IPS-18c (cell line): Measurements from ENCODE around the gene FRAS1.

Experiments
- H3K4me3 ChIP-seq: 2 replicates; pipeline ENCODE4 v1.7.0; 2013; ENCODE audit warnings: low read depth, mild to moderate bottlenecking, low read length, moderate library complexity; ENCODE audit not compliant: insufficient read depth
- H3K9me3 ChIP-seq: one replicate; pipeline ENCODE4 v1.6.1; 2013; ENCODE audit warnings: mild to moderate bottlenecking, low read length, moderate library complexity; ENCODE audit not compliant: control insufficient read depth, insufficient read depth

FRAS1 gene

GRCh38 chr4:78556665-78557064 lies 499.5 kb downstream of the FRAS1 start:
- no peak overlapping the region for H3K4me3 ChIP-seq

DNA sequence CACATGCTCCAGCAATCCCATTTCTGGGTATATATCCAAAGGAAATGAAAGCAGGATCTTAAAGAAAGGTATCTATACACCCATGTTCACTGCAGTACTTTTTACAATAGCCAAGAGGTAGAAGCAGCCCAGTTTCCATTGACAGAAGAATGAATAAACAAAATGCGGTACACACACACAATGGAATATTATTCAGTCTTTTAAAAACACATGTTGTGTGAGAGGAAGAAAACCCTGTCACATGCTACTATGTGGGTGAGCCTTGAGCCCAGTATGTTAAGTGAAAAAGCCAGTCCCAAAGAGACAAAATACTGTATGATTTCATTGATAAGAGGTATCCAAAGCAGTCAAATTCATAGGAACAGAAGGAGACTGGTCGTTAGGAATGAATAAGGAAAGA lies 500.7 kb downstream of the FRAS1 start:
- H3K9me3 ChIP-seq: no peaks in the 10 kb centered on the region
- no peak overlapping the region for H3K4me3 ChIP-seq

More at GRCh38 chr4:78556665-78557064, 499.5 kb downstream of the FRAS1 start:
- no peaks in the 10 kb centered on the region for H3K9me3 ChIP-seq

GRCh38 chr4:78558410-78558809 lies 501.3 kb downstream of the FRAS1 start:
- Histone ChIP-seq H3K9me3 (no peaks in the 10 kb centered on the region), H3K4me3 (no peak overlapping the region)

DNA sequence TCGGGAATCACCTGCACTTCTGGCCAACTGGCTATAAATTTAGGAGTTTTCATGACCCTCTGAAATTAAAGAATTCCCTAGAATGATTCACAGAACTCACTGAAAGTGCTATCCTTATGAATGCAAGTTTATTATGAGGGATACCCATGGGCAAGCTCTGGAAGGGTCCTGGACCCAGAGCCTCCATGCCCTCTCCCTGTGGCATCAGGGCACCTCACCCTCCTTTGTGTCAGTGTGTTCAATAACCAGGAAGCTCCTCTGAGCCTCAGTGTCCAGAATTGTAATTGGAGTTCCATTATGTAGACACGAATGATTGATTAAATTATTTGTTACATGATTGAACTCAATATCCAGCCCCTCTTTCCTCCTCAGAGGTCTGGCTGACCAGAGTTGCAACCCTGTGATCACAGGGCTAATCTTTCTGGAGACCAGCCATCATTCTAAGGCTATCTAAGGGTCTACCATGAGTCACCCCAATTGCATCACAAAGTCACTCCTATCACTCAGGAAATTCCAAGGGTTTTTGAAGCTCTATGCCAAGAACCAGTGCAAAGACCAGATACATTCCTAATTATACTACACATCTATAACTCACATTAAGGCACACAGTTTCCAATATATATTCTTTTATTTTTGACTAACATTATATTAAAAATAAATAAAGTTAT lies 503.3 kb downstream of the FRAS1 start:
- H3K9me3 ChIP-seq: no peaks in the 10 kb centered on the region
- no peak overlapping the region for H3K4me3 ChIP-seq

GRCh38 chr4:78561677-78562076 lies 504.6 kb downstream of the FRAS1 start:
- H3K9me3 ChIP-seq: no peaks in the 10 kb centered on the region
- no peak overlapping the region for H3K4me3 ChIP-seq

DNA sequence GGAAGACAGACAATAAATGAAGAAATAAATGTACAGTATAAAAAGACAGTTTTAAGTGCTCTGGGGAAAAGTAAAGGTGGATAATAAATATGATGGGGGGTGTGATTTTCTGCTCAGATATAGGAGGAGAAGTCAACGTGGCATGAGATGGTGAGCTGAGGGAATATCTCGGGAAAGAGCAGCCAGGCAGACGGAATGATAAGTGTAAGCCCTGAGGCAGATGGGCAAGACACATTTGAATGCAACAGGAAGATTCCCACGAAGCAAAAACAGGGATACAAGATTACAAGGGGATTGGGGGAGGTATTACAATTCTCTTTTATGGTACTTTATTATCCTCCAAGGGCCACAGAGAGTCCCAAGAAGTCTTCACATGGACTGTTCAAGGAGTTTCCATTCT lies 505.6 kb downstream of the FRAS1 start:
- Histone ChIP-seq H3K9me3 (no peaks in the 10 kb centered on the region), H3K4me3 (no peak overlapping the region)

GRCh38 chr4:78565971-78566372 lies 508.8 kb downstream of the FRAS1 start:
- H3K4me3 ChIP-seq: no peak overlapping the region
- H3K9me3 ChIP-seq: no peaks in the 10 kb centered on the region

- Histone ChIP-seq H3K9me3 (no peaks in the 10 kb centered on the region), H3K4me3 (no peak overlapping the region)
Observed at GRCh38 chr4:78566834-78567499, 509.8 kb downstream of the FRAS1 start.

- H3K4me3 ChIP-seq: no peak overlapping the region
- H3K9me3 ChIP-seq: no peaks in the 10 kb centered on the region
Observed at GRCh38 chr4:78567500-78568060, 510.5 kb downstream of the FRAS1 start.

DNA sequence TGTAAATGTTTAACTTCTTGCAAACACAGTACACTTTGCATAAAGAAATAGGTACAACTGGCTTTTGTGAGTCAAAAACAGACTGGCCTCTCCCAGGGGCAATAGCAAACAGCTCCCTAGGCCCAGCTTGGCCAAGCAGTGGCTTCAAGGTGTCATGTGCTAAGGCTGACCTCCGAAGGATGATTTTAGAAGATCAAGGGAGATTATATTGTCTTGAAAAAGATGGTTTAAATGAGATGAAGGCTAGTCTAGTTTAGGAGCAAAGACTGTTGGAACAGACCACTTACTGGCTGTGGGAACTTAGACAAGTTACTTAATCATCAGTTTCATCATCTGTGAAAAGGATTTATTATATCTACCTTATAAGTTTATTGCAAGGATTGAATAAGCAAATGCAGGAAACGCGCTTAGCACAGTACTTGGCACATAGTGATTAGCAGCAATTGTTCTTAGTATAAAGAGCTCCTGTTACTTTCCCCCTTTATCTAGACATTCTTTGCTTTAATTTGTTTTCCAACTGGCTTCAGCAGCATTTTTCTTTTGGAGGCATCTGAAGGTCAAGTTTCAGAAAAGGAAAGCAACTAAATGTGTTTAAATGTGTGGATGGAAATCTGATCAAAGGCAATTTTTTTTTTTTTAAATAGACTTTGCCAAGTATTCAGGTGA lies 511.6 kb downstream of the FRAS1 start:
- H3K4me3 ChIP-seq: no peak overlapping the region
- no peaks in the 10 kb centered on the region for H3K9me3 ChIP-seq

- Histone ChIP-seq H3K4me3 (no peak overlapping the region), H3K9me3 (no peaks in the 10 kb centered on the region)
Observed at GRCh38 chr4:78569306-78569821, 512.2 kb downstream of the FRAS1 start.

- Histone ChIP-seq H3K4me3 (no peak overlapping the region), H3K9me3 (no peaks in the 10 kb centered on the region)
Observed at GRCh38 chr4:78570117-78570516, 513.0 kb downstream of the FRAS1 start.

GRCh38 chr4:78571804-78572203 lies 514.7 kb downstream of the FRAS1 start:
- H3K4me3 ChIP-seq: no peak overlapping the region
- no peaks in the 10 kb centered on the region for H3K9me3 ChIP-seq

DNA sequence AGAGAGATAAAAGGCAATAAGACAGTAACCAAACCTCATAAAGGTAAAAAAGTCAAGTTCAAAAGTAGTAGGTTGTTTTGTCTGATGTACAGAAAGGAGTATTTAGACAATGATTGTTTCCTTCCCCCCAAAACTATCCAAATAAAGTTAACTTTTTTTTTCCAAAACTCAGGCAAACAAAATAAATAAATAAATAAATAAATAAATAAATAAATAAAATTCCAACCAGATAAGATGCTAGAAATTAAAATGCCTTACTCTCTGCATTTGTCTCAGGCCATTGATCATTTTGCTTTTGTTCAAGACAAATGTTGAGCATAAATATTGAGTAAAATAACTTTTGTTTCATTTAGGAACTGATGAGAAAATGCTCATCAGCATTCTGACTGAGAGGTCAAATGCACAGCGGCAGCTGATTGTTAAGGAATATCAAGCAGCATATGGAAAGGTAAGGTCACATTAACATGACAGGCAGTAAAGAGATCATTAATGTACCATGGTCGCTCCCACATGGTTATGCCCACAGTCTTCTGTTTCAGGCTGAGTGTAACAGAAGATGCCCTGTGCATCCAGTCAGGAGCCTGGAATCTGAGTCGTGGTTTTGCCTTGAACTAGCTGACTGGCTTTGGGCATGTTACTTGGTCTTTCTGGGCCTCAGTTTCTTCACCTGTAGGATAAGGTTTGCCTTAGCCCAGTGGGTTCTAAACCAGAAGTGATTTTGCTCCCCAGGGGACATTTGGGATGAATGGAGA lies 521.7 kb downstream of the FRAS1 start:
- Histone ChIP-seq H3K9me3 (no peaks in the 10 kb centered on the region), H3K4me3 (no peak overlapping the region)

- H3K9me3 ChIP-seq: no peaks in the 10 kb centered on the region
- no peak overlapping the region for H3K4me3 ChIP-seq
Observed at GRCh38 chr4:78581618-78582017, 524.5 kb downstream of the FRAS1 start.

DNA sequence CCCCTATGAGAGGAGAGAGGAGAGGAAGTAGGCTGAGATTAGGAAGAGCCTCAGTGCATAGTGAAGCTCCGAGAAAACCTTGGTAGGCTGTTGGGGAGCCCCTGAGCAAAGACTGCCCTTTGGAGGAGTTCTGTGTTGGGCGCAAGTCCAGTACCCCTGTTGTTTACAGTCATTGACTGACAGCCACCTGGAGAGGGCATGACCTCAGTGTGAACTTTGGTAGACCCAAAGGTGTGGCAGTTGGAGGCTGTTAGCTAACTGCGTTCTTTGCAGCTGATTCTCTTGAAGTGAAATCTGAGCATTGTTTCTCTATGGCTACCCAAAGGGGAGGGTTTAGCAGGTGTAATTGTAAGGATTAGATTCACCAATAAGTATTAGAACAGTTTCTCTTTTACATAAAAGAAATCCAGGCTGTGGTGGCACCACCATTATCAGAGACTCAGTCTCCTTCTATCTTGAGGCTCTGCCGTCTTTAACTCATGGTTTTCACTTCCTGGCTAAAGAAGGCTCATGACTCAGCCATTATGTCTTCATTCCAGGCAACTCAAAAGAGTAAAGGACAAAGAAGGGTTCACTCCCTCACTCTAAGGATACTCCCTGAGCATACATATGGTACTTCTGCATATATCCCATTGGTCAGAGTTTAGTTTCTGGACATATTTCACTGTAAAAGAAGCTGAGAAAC lies 527.9 kb downstream of the FRAS1 start:
- H3K9me3 ChIP-seq: no peaks in the 10 kb centered on the region
- H3K4me3 ChIP-seq: no peak overlapping the region

DNA sequence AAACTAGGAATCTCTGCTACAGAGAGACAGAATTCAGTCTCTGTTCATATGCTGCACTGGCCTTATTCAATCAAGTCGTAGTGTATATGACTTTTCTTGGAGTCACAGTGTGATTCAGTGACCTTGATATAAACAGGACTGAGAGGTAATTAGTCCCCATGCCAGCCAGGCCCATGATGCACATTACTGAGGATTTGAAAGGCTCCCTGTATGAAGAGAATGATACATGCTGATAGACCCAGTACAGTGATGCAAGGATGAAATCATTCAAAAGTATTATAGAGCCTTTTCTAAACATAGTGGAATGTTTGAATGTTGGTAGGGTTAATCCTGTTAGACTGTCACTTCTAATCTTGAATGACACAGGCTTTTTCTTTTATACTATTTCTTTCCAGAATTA lies 528.5 kb downstream of the FRAS1 start:
- no peak overlapping the region for H3K4me3 ChIP-seq
- no peaks in the 10 kb centered on the region for H3K9me3 ChIP-seq
